NB4 (cell line): ENCODE measurements around the gene SASH1.

Experiments
- POLR2A ChIP-seq: IDR thresholded peaks from 2 replicates; pipeline ENCODE4 v1.6.1; 2011; ENCODE audit warnings: mild to moderate bottlenecking; ENCODE audit not compliant: insufficient read length; ENCODE audit errors: extremely low read depth
- TF ChIP-seq, protein P1 (sequence below): IDR thresholded peaks from one replicate; pipeline ENCODE4 v1.5.1; 2012; ENCODE audit warnings: low read depth, low read length
- TF ChIP-seq, protein P2 (sequence below): IDR thresholded peaks from 2 replicates; pipeline ENCODE4 v1.6.1; 2011; ENCODE audit warnings: low read depth, low read length

DNA sequence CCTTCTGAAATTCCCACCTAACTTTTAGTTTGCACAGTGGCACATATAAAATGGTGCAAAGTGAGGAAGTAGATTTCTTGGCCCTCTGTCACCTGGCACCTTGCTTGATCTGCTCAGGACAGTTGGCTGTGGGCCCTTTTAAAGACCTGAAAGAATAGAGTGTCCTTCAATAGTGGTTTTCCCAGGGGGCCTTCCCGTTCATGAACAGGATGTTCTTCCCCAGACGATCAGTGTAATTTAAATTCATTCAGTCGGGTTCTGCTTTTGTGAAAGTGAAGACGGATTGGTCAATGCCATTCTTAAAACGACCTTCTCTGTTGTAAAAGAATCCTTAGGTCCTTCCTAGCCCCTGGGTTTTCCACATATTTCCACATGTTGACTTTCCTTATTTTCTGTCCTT is 178.5 kb downstream of the SASH1 start:
- TF ChIP-seq, protein P1, sequence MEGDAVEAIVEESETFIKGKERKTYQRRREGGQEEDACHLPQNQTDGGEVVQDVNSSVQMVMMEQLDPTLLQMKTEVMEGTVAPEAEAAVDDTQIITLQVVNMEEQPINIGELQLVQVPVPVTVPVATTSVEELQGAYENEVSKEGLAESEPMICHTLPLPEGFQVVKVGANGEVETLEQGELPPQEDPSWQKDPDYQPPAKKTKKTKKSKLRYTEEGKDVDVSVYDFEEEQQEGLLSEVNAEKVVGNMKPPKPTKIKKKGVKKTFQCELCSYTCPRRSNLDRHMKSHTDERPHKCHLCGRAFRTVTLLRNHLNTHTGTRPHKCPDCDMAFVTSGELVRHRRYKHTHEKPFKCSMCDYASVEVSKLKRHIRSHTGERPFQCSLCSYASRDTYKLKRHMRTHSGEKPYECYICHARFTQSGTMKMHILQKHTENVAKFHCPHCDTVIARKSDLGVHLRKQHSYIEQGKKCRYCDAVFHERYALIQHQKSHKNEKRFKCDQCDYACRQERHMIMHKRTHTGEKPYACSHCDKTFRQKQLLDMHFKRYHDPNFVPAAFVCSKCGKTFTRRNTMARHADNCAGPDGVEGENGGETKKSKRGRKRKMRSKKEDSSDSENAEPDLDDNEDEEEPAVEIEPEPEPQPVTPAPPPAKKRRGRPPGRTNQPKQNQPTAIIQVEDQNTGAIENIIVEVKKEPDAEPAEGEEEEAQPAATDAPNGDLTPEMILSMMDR: no peak
- TF ChIP-seq POLR2A: no peak
- TF ChIP-seq, protein P2, sequence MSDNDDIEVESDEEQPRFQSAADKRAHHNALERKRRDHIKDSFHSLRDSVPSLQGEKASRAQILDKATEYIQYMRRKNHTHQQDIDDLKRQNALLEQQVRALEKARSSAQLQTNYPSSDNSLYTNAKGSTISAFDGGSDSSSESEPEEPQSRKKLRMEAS: no peak
